ENCODE measurements around the gene TMPRSS3. TPM values are rescaled to one million over a fixed set of nuclear protein-coding genes. Genes with fewer than 3 reads are reported as not detected.

Gene TMPRSS3
- total and polyA plus RNA-seq, 8 donors = 0.43 to 4.8 (median 0.81) TPM

- Histone ChIP-seq H3K27me3 (no peaks in the 10 kb centered on the region), H3K27ac (peak overlapping the region in 1 of 2 donors; percentile 18), H3K9me3 (peaks cover 0 to 4% of the 10 kb centered on the region in 2 donors), H3K36me3 (no peaks in the 10 kb centered on the region), H3K4me1 (no peaks in the 10 kb centered on the region), H3K4me3 (peak overlapping the region in 1 of 2 donors; percentile 16)
- no peak for ATAC-seq
- no peak for TF ChIP-seq CTCF (IDR thresholded peaks at IDR 0.05)
- DNase-seq = no peak
- intact Hi-C loops (cut with DNase I) = no loop called here
These were observed 9.5 kb upstream of the TMPRSS3 start for GRCh38 chr21:42405064-42406013.

GRCh38 chr21:42404539-42404938 is 8.7 kb upstream of the TMPRSS3 start:
- H3K36me3 ChIP-seq = no peaks in the 10 kb centered on the region
- no peak for TF ChIP-seq CTCF (IDR thresholded peaks at IDR 0.05)
- DNase-seq (no peak), ATAC-seq (no peak)
- H3K9me3 ChIP-seq = peaks cover 0 to 4% of the 10 kb centered on the region in 2 donors
- no peaks in the 10 kb centered on the region for H3K4me1 ChIP-seq
- H3K4me3 ChIP-seq = peak overlapping the region in 1 of 2 donors; percentile 16
- intact Hi-C loops (cut with DNase I) = no loop called here
- H3K27me3 ChIP-seq = no peaks in the 10 kb centered on the region
- H3K27ac ChIP-seq = peak overlapping the region in 1 of 2 donors; percentile 9

- no peak for ATAC-seq
- Histone ChIP-seq H3K4me1 (no peaks in the 10 kb centered on the region), H3K9me3 (peaks cover 0 to 4% of the 10 kb centered on the region in 2 donors), H3K36me3 (no peaks in the 10 kb centered on the region), H3K4me3 (peak within 1 kb of the TSS in 1 of 2 donors; percentile 16), H3K27ac (peak within 1 kb of the TSS in 1 of 2 donors; percentile 9), H3K27me3 (no peaks in the 10 kb centered on the region)
- TF ChIP-seq CTCF (IDR thresholded peaks at IDR 0.05) = no peak
- no peak for DNase-seq
- intact Hi-C loops (cut with DNase I) = no loop called here
These were observed 7.9 kb upstream of the TMPRSS3 start, which contains the start of gene UBASH3A for GRCh38 chr21:42403611-42404231. TSS of gene UBASH3A (plus strand) at chr21:42403902. CDS start at chr21:42403946, 44 bp downstream.

GRCh38 chr21:42401820-42402251 is 6.0 kb upstream of the TMPRSS3 start:
- Histone ChIP-seq H3K4me1 (no peaks in the 10 kb centered on the region), H3K36me3 (no peaks in the 10 kb centered on the region), H3K9me3 (peaks cover 0 to 4% of the 10 kb centered on the region in 2 donors), H3K27me3 (no peaks in the 10 kb centered on the region), H3K4me3 (no peak overlapping the region), H3K27ac (no peak overlapping the region)
- intact Hi-C loops (cut with DNase I) = no loop called here
- ATAC-seq (no peak), DNase-seq (no peak)
- TF ChIP-seq CTCF (IDR thresholded peaks at IDR 0.05) = no peak

DNA sequence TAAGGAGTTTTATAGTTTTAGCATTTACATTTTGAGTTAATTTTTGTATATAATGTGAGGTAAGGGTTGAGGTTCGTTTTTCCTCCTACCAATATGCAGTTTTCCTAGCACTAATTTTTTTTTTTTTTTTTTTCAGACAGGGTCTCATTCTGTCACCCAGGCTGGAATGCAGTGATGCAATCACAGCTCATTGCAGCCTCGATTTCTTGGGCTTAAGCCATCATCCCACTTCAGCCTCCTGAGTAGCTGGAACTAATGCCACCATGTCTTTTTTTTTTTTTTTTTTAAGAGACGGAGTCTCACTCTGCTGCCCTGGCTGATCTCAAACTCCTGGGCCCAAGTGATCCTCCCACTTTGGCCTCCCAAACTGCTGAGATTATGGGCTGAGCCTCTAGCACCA is 5.3 kb upstream of the TMPRSS3 start:
- Histone ChIP-seq H3K4me1 (no peaks in the 10 kb centered on the region), H3K4me3 (no peak overlapping the region), H3K9me3 (peaks cover 0 to 4% of the 10 kb centered on the region in 2 donors), H3K27me3 (no peaks in the 10 kb centered on the region), H3K27ac (no peak overlapping the region), H3K36me3 (no peaks in the 10 kb centered on the region)
- peak in 2 of 4 donors; percentile 51 to 56 for DNase-seq
- peak; percentile 76 for ATAC-seq
- TF ChIP-seq CTCF (IDR thresholded peaks at IDR 0.05) = no peak
- intact Hi-C loops (cut with DNase I) = no loop called here

Measured in left lung (tissue), 10 donors.